Measurements from ENCODE around the gene TMEM219.
A peak's percentile ranks its signal among the peaks of the same experiment; 100 is the strongest.

Gene TMEM219

DNA sequence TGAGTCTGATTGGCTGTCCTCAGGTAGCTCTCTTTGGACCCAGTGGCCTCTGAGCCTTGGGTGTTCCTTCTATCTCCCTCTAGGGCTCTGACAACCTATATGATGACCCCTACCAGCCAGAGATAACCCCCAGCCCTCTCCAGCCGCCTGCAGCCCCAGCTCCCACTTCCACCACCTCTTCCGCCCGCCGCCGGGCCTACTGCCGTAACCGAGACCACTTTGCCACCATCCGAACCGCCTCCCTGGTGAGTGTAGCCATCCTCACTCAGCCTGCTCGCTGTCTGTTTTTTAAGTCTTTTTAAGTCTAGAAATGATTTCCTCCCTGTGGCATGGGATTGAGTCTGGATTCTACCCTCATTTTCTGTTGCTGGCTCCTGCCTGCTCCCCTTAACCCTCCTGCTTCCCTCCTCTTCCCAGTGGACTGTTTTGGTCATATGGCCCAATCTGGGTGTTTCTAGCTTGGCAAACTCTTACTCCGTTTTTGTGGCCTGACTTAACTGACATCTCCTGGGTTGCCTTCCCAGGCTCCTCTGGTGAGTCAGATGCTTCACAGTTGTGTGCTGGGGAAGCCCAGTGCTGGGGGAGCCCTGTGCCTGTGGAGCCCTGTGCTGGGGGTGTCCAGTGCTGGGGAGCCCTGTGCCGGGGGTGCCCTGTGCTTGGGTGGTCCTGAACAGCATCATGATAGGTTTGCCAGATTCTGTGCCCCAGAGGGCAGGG, 21.7 kb downstream of the TMEM219 start:
- DNase-seq, result no peak

DNA sequence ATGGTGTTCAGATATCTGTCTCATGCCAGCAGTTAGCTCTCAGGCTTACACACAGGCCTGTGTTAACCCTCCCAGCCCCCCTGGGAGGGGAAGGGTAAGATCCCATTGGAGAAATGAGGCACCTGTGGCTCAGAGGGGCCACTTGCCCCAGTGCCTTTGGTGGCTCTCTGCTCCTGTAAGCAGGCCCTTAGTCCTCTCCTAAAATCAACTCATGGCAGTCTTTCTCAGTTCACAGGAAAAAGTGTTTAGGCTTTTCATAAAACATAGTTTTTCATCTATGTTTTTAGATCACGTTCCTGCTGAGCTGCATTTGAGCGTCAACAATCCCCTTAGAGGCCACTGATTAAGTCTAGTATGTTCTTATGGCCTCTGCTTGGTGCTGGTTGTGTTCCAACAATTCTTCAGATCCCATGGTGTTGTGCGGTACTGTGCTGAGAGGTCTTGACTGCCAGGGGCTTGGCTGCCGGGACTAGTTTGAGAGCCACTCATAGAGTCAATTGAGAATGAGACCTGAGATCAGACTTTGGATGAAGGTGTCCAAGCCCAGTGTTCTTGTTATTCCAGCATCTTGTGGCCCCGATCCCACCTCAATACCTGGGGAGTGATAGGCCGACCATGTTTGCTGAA, 22.4 kb downstream of the TMEM219 start:
- DNase-seq, result no peak

DNA sequence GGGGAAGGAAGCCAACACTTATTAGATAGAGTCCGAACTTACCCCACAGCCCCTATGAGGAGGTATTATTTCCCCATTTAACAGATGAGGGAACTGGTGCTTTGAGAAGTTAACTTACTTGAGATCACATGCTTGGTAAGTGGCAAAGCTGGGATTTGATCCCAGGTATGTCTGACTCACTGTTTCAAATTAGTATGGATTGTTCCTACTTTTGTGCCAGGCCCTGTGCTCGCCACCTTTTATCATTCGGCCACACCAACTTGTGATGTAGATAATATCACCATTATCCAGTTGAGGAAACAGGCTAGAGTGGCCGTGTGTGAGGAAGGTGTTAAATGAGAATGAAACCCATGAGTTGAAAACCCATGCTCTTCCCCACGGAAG, 22.9 kb downstream of the TMEM219 start:
- DNase-seq, result no peak

DNA sequence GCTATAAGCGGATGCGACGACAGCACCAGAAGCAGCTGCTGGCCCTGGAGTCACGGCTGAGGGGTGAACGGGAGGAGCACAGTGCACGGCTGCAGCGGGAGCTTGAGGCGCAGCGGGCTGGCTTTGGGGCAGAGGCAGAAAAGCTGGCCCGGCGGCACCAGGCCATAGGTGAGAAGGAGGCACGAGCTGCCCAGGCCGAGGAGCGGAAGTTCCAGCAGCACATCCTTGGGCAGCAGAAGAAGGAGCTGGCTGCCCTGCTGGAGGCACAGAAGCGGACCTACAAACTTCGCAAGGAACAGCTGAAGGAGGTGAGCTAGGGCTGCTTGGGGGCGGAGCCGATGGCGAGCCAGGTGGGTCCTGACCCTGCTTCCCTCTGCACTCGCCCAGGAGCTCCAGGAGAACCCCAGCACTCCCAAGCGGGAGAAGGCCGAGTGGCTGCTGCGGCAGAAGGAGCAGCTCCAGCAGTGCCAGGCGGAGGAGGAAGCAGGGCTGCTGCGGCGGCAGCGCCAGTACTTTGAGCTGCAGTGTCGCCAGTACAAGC, 23.5 kb downstream of the TMEM219 start:
- no peak for DNase-seq

- DNase-seq, result no peak
These were observed 24.4 kb downstream of the TMEM219 start for GRCh38 chr16:29986231-29986630.

GRCh38 chr16:29986931-29987330, 25.1 kb downstream of the TMEM219 start:
- no peak for DNase-seq

- no peak for DNase-seq
These were observed 25.6 kb downstream of the TMEM219 start for GRCh38 chr16:29987371-29988085.

DNA sequence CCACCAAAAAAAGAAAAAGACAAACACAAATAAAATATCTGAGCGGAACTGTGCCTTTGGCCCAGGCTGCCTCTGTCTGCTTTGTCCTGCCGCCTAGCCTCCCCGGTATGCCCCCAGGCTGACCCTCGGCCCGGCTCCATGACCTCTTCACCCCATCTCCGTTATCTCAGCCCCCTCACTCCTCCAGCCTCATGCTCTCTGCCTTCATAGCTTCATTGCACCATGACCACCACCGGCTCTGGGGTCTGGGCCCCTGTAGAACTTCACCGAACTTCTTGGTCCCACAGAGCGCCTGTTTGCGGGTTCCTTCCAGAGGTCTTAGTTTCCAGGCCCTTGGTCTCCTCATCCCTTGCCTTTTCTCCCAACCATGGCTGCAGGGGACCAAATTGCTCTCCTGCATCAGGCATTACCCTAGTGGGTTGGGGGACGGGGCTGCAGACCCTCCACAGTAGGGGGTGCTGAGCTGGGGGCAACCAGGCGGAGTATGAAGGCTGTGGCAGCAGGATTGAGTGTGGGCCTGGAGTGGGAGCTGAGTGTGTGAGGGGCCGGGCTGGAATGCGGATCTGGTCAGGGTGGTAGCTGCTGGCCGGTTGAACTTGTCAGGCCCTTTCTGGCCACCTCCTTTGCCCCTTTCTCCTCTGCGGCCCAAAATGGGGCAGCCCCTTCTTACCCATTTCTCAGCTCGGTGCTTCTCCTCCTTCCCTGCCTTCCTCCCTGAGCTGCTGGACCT, 26.6 kb downstream of the TMEM219 start:
- no peak for DNase-seq

GRCh38 chr16:29989111-29989858, 27.4 kb downstream of the TMEM219 start:
- no peak for DNase-seq

GRCh38 chr16:29990034-29990433, 28.2 kb downstream of the TMEM219 start:
- DNase-seq, result no peak

DNA sequence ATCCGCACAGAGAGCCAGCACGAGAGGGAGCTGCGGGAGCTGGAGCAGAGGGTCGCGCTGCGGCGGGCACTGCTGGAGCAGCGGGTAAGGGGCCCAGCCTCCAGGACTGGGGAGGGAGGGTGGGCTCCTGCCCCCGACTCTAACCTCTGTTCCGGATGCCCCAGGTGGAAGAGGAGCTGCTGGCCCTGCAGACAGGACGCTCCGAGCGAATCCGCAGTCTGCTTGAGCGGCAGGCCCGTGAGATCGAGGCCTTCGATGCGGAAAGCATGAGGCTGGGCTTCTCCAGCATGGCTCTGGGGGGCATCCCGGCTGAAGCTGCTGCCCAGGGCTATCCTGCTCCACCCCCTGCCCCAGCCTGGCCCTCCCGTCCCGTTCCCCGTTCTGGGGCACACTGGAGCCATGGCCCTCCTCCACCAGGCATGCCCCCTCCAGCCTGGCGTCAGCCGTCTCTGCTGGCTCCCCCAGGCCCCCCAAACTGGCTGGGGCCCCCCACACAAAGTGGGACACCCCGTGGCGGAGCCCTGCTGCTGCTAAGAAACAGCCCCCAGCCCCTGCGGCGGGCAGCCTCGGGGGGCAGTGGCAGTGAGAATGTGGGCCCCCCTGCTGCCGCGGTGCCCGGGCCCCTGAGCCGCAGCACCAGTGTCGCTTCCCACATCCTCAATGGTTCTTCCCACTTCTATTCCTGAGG, 29.1 kb downstream of the TMEM219 start:
- no peak for DNase-seq

DNA sequence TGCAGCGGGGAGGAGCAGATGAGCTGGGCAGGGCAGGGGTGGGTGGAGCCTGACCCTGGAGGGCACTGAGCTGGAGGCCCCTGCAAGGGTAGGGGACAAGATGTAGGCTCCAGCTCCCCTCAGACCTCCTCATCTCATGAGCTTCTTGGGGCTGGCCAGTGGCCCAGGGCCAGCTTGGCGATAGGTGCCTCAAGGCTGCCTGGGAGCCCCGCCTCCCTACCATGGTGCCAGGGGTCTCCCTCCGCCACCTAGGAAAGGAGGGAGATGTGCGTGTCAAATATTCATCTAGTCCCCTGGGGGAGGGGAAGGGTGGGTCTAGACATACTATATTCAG, 29.7 kb downstream of the TMEM219 start:
- no peak for DNase-seq

- DNase-seq, result no peak
These were observed 30.6 kb downstream of the TMEM219 start for GRCh38 chr16:29992344-29992967.

- no peak for DNase-seq
These were observed 31.5 kb downstream of the TMEM219 start for GRCh38 chr16:29993191-29993902.

DNA sequence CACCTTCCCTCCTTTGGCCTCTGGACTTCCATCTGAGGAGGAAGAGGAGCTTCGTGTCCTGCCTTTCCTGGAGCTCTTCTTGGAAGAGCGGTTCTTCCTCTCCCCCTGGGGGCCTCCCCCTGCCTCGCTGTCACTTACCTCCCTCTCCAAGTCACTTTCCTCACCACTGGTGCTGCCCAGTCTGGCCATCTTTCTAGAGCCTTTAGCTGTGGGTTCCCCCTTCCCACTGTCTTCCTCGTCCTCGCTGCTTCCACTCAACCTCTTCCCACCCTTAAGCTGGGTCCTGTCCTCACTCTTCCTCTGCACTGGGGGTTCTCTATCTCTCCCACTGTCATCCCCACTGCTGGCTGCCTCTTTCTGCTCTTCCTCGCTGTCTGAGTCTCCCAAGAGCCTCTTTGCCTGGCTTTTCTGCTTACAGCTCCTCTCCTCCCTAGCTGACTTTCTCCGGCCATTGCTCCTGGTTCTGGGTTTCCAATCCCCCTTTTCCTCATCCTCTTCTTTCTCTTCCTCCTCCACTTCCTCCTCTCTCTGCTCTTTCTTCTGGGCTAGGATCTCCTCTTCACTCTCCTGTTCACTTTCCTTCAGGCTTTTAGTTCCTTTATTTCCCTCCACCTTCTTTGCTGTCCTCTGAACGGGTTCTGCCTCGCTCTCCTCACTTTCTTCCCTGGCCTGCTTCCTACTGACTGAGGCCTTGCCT, 32.2 kb downstream of the TMEM219 start:
- DNase-seq, result no peak

DNA sequence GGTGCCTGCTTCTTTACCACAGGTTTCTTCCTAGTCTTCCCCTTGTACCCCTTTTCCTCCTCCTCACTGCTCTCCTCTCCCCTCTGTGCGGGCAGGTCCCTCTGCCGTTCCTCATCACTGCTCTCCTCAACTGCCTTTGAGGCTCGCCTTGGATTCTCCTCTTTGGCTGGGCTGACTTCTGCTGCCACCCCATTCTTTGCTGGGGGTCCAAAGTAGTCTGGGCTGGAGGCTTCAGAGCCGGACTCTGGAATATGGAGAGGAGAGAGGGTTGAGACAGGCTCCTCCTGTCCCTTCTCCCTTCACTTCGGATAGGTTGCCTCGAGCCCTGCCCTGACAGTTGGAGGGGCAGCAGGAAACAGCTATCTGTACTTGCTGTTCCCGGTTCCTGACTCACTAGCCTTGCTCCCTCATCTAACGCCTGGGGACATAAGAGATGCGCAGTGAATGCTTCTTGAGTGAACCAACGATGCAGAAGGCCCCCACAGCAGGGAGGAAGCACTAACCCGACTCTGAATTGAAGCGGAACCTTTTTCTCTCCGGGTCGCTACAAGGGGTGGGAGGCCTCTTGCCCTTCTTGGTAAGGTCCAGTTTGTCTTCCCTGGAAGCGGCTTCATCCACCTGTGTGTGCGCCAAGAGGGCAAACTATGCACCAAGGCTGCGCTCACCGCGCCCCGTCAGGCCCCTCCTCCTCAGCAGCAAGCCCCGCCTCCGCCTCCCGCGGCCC, 32.9 kb downstream of the TMEM219 start:
- peak; percentile 80 for DNase-seq

- DNase-seq, result peak; percentile 84
These were observed 33.5 kb downstream of the TMEM219 start, which contains the start of gene HIRIP3 for GRCh38 chr16:29995324-29995910. Gene HIRIP3 (minus strand): TSS chr16:29995617. CDS start chr16:29995605, 12 bp downstream.

GRCh38 chr16:29995911-29996765, 34.3 kb downstream of the TMEM219 start, which contains the start of gene INO80E:
Gene INO80E (plus strand): TSS chr16:29996241. CDS start chr16:29996311, 70 bp downstream.
- peak; percentile 99 for DNase-seq

Measured in islet precursor cell (in vitro differentiated cells).